GM21786 (cell line): ENCODE data around the gene KCNJ12.
"Not testable (repeated sequence)": the region's sequence is repeated elsewhere in the genome, so short reads cannot be mapped to it uniquely, and the experiment has no call there.

ENCODE experiments used
- ATAC-seq: cut with Tn5 transposase; IDR thresholded peaks from one replicate; pipeline ENCODE4 v1.9.1; 2021; ENCODE audit not compliant: unreplicated experiment

The KCNJ12 gene

GRCh38 chr17:21349358-21350050 lies 26.7 kb upstream of the KCNJ12 start:
- ATAC-seq, result not testable (repeated sequence)

DNA sequence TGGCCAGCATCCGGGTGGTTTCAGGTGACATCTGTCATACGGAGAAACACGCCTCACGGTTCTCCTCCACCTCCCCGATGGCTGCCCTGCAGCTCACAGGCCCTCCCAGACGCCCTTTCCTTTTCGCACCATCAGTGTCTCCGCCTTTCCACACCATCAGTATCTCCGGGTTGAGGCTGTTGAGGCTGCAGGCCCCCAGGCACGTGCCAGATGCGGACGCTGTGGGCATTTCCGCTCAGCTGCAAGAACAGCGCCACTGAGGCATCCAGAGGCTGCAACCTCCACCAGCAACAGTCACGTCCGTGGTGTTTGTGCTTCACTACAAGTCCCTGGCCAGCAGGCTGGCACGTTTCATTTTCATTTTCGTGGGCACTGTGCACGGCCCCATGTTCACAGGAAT lies 25.7 kb upstream of the KCNJ12 start:
- not testable (repeated sequence) for ATAC-seq

- no peak for ATAC-seq
Measured at GRCh38 chr17:21351366-21352065, 24.6 kb upstream of the KCNJ12 start.

DNA sequence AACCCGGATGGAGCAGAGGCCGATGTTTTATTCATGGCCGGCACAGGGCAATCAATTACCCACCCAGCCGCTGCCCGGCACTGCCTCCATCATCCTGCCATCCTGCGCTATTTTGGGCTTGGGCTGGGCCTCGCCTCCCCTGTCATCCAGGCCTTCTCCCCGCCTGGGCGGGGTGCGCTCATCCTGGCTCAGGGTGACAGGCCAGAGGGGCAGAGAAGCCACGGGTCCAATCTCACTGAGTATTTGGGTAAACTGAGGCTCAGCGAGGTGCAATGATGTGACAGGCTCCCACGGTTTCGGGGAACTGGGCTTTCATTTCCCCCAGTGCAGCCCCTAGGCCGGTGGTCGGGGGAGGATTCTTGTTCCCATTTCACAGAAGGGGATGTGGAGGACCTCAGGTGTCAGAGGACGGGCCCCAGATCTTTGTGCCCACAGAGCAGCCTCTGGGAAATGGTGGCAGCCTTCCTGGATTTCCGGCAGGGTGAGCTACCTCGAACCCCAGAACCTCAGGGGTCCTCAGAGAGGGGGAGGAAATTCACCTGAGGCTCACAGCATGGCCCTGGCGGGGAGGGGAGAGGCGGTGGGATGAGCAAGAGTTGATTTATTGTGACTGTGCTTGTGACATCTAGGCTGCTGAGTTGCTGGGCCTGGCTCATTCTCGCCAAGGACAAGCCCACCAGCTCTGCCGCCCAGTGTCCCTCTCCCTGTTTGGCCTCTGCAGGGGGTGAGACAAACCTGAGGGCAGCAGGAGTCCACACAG lies 23.8 kb upstream of the KCNJ12 start:
- ATAC-seq, result no peak

DNA sequence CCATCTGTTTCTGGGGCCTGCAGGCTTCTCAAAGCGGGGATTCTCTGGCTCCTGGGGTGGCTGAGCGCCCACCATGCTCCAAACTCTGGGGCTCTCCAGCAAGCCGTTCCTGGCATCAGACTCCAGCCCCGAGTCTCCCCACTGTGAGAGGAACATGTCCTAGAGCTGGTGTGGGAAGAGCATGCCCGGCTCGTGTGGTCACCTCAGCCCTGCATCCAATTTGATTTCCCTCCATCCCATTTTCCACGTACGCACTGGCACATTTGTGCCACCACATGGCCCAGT lies 23.2 kb upstream of the KCNJ12 start:
- ATAC-seq, result no peak

DNA sequence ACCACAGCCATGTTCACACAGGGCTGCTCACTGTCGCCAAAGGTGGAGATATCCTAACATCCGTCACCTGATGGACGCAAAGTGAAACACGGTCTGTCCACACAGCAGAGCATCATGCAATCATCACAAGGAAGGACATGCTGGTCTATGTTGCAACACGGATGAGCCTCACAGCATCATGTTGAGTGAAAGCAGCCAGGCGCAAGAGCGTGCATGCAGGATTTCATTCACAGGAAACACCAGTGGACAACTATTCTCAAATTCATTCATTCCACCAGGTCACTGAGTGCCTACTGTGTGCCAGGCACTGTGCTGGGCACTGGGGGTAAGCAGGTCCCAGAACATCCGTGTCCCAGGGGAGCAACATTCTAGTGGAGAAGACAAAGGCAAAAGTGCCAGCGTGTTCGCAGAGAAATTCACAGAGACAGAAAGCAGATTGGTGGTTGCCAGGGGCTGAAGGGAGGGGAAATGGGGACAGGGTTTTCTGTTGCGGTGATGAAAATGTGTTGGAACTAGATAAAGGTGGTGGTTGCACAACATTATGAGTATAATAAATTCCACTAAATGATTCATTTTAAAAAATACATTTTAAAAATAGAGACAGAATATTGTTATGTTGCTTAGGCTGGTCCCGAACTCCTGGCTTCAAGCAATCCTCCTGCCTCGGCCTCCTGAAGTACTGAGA lies 22.7 kb upstream of the KCNJ12 start:
- ATAC-seq, result no peak

DNA sequence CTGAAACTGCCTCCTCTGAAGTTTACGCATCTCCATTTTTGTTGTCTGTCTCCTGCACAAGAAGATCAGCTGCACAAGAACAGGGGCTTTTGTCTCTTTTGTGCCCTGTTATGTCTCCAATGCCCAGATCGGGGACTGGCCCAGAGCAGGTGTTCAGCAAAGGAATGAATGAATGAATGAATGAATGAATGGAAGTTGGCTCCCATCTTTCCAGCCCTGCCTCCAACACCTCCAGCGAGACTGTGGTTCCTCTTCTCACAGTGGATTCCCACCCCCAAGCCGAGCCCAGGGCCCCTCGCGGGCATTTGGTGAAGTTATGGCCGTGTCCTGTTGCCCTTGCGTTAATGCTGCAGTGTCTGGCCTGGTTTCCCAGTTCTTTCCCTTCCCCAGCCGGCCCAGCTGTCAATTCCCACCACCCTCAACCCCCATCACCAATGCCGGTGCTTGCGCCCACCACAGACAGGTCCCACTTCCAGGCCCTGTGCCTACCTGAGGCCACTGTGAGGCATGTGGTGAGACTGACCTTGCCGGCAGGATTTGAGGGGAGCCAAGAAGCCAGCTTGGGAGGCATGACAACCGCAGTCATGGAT lies 21.3 kb upstream of the KCNJ12 start:
- ATAC-seq, result no peak

- no peak for ATAC-seq
Measured at GRCh38 chr17:21355586-21355985, 20.6 kb upstream of the KCNJ12 start.

DNA sequence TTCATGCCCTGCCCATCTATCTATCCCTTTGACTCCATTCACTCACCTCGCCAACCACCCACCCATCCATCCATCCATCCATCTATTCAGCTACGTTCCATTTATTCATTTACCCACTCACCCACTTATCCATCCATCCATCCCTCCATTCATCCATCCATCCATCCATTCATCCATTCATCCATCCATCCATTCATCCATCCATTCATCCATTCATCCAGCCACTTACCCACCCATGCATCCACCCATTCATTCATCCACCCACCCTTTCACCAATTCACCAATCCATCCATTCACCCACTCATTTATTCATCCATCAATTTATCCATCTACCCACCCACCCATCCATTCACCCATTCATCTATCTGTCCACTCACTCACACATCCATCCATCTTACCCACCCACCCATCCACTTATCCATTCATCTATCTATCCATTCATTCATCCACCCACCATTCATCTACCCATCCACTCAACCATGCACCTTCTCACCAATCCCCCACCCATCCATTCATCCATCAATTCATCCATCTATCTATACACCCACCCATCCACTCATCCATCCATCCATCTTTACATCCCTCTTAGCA lies 19.5 kb upstream of the KCNJ12 start:
- no peak for ATAC-seq

DNA sequence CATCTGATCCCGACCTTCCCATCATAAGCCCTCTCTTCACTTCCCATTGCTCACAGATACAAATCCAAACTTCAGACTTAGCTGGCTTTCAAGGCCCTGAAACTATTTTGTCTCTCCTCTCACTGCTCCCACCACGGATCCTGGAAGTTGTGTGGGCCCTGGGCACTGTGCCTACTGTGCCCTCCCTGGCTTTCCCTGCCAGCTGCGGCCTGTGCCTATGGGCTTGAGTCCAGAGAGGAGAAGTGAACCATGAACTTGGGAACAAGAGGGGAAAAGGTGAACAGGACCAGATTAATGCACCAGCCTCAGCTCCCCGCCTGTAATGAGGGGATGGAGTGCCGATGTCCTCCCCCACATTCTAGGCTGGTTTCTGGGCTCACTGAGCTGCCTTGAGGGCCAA lies 18.9 kb upstream of the KCNJ12 start:
- ATAC-seq, result no peak

GRCh38 chr17:21357696-21358656 lies 18.2 kb upstream of the KCNJ12 start:
- ATAC-seq, result no peak

GRCh38 chr17:21358682-21359482 lies 17.3 kb upstream of the KCNJ12 start:
- no peak for ATAC-seq

- ATAC-seq, result no peak
Measured at GRCh38 chr17:21359483-21359840, 16.7 kb upstream of the KCNJ12 start.

GRCh38 chr17:21360048-21360447 lies 16.1 kb upstream of the KCNJ12 start:
- ATAC-seq, result no peak

- ATAC-seq, result no peak
Measured at GRCh38 chr17:21361020-21361809, 14.9 kb upstream of the KCNJ12 start.

DNA sequence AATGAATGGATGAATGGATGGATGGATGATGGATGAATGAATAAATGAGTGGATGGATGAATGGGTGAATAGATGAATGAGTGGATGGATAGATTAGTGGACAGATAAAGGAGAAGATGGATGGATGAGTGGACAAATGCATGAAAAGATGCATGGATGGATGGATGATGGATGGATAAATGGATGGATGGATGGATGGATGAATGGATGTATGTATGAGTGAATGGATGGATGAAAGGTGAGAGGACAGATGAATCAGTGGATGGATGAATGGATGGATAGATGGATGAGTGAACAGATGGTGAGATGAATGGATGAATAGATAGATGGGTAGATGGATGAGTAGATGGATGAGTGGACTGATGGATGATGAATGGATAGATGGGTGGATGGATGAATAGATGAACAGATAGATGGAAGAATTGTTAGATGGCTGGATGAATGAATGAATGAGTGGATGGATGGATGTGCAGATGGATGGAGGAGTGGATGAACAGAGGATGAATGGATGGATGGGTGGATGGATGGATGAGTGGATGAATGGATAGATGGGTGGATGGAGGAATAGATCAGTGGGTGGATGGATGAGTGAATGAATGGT lies 13.7 kb upstream of the KCNJ12 start:
- no peak for ATAC-seq

DNA sequence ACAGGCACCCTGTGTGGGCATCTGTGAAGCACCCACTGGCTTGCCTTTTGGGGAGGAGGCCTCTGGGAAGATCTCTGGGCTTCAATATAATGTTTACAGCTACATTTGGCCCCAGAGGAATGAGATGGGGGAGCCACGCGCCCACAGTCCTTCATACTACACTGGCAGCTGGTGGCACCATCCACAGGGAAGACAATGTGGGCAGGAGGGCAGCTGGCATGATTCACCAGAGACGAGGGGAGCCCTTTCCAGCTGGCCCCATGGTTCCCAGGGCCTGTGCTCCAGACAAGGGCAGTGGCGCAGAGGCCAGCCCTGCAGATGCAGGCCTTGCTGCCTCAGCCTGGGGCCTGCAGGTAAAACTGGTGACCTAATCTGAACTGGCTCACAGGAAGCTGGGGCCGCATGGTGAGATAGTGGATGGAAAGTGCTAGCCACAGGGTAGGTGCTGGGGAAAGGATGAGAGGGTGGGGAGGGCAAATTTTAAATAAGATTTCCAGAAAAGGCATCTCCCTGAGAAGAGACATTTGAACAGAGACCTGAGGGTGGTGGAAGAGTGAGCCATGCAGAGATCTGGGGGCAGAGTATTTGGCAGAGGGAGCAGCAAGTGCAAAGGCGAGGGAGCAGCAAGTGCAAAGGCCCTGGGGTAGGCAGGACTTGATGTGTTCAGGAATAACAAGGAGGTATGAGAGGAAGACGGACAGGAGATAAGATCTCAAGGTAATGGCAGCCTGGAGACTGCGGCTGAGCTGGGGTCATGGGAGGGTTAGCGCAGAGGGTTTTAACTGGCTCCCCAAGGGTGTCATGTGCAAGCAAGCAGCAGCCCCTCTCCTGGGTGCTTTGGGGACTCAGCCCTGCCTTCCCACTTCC lies 12.1 kb upstream of the KCNJ12 start:
- ATAC-seq, result no peak
